HG02970 (cell line): ENCODE data around the gene PHKB.
"Not testable (repeated sequence)": the region's sequence is repeated elsewhere in the genome, so short reads cannot be mapped to it uniquely, and the experiment has no call there.

ENCODE experiments used
- ATAC-seq: cut with Tn5 transposase; IDR thresholded peaks from one replicate; pipeline ENCODE4 v1.9.1; 2021; ENCODE audit warnings: mild to moderate bottlenecking, moderate library complexity, moderate number of reproducible peaks; ENCODE audit not compliant: unreplicated experiment, low FRiP score

Gene PHKB

DNA sequence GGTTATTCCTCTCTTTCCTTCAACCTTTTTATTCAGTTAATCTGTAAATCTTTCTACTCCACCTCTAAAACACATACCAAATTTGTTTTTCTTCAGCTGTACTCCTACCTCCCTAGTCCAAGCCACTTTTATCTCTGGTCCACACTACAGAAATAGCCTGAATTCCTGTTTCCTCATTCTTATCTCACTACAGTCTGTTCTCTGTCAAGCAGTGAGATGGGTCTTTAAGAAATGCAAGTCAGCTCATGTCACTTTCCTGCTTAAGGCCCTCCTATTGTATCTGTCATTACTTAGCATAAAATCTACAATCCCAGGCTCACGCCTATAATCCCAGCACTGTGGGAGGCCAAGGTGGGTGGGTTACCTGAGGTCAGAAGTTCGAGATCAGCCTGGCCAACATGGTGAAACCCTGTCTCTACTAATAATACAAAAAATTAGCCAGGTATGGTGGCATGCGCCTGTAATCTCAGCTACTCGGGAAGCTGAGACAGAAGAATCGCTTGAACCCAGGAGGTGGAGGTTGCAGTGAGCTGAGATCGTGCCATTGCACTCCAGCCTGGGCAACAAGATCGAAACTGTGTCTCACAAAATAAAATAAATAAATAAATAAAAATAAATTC, 7.0 kb downstream of the PHKB start:
- ATAC-seq, result not testable (repeated sequence)

DNA sequence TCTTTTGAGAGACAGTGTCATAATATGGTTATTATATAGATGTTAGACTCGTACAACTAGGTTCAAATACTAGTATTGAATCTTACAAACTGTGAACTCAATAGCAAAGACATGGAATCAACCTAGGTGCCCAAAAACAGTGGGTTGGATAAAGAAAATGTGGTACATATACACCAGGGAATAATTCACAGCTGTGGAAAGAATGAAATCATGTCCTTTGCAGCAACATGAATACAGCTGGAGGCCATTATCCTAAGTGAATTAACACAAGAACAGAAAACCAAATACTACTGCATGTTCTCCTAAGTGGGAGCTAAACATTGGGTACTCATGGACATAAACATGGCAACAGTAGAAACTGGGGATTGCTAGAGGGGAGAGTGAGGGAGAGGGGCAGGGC, 8.1 kb downstream of the PHKB start:
- no peak for ATAC-seq

GRCh38 chr16:47470211-47470610, 9.1 kb downstream of the PHKB start:
- no peak for ATAC-seq

DNA sequence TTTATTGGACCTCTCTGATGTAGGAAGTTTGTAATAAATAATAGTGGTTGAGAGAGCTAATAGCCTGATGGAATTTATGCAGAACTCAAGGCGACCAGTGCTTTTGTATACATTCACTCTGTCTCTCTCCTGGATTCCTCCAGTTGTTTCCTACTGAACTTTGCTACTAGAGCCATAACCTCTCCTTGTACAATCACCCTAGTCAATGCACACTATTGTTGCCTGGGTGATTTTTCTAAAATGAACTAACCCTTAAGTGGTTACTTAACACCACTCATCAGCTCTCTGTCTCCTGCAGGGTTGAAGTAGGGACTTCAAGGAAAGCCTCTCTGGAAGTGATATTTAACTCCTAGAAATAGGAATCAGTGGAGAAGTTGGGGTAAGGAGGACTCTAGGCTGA, 9.7 kb downstream of the PHKB start:
- no peak for ATAC-seq

GRCh38 chr16:47473004-47473403, 11.9 kb downstream of the PHKB start:
- not testable (repeated sequence) for ATAC-seq

- ATAC-seq, result no peak
Observed at GRCh38 chr16:47473792-47474191, 12.7 kb downstream of the PHKB start.

GRCh38 chr16:47475786-47476185, 14.7 kb downstream of the PHKB start:
- no peak for ATAC-seq

GRCh38 chr16:47476654-47477345, 15.7 kb downstream of the PHKB start:
- no peak for ATAC-seq

DNA sequence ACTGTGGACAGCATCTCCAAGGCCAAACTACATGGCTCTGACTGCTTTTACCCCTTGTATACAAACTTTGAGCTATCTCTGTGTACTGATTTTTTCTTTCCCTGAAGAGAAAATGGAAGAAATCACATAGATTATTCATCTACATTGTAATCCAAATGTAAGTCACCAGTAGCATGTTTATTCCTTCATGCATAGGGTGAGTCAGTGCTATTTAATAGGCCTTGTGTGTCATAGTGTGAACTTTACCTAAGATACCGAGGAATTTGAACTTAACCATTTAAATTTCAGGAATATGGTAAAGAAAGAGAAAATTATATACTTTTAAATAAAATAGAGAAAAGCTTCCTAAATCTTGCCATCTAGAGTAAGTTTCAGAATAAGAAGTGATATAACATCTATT, 16.5 kb downstream of the PHKB start:
- ATAC-seq, result no peak

DNA sequence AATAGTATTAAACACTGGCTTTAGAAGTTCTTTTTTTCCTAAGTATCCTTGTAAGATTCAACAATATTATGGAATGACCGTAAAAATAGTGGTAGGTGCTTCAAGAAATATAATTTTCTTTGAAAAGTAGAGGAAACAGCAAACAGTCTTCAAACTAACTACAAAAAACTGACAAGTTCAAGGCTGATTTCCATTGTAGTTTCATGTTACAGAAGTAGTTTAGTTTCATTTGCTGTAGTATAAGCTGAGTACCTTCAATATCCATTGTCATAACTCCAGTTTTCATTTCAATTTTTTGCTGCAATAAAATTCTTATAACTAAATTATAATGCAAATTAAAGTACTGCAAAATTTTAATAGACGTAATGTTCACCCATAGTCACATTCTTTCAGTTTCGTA, 19.3 kb downstream of the PHKB start:
- ATAC-seq, result no peak

DNA sequence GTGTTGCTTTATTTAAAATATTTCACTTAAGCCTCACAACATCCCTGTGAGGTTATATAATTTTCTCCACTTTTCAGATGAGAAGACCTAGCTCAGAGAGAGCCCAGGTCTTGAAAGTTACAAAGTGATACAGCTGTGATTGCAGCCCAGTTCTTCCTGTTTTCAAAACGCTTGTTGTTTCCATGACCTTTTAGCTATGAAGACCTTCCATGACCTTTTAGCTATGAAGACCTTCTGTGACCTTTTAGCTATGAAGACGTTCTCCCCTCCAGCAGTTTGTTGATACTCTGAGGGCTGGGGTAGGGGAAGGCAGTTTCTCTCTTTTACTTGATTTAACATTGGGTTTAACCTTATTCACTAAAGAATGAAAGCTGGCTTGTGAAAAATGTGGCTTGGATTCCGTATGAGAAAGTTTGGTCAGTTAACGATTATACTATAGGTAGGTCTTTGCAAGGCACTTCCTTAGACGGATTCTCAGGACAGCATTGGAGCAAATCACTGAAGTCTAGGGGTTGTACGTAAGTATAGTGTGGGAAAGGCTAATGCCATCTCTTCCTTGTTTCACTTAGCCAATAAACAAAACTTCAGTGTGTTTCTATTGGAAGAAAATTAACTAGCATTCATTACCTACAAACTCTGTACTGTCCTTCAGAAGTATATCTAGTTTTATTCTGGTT, 20.7 kb downstream of the PHKB start:
- ATAC-seq, result no peak

DNA sequence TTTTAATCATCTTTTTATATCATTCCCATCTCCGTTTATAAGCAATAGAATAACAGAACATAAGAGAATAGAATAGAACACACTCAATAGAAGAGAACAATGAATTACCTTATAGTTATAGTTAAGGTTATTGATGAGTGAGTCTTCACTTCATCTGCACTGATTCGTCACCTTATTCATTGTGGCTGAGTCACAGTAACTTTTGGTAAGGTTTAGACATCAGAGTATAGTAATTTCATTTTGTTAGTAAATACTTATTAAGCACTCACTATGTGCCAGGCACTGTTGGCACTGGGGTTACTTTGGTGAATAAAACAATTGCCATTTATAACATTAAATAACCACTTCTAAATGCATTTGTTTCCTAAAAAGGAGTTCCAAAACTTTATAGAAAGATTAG, 22.5 kb downstream of the PHKB start:
- ATAC-seq, result no peak

DNA sequence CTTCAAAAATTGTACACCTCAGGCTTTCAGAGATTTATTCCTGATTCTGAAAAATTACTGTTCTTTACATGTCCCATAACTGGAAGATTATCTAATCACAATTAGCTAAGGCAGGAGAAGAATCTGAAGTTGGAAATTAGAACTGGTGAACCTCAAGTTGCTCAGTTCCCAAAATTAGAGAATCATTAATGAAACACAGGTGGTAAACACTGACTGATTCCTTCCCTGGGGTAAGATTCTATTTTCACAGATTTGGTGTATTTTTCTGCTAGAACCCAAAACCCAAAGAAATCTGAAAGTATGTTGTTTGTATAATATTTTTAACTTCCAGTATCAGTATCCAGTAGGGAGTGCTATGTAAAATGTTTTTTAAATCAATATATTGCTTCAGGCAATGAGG, 25.7 kb downstream of the PHKB start:
- ATAC-seq, result no peak

- no peak for ATAC-seq
Observed at GRCh38 chr16:47488051-47488450, 26.9 kb downstream of the PHKB start.

- no peak for ATAC-seq
Observed at GRCh38 chr16:47490471-47490870, 29.3 kb downstream of the PHKB start.

DNA sequence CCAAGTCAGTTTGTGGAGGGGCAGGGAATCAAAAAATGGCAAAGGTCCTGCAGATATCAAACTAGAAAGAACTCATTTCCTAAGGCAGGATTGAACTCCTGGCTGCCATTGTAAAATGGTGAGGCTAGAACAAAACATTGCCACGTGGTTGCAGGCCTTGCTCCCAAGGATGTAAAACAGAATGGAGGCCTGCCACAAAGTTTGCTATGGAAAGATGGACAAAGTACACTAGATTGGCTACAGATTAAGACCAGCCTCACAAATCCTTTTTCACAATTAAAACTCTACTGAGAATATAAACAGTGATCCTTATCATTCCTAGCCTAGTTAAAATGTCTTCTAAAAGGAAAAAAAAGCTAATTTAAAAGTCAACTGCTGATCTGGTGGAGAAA, 30.9 kb downstream of the PHKB start:
- no peak for ATAC-seq

- peak; percentile 61 for ATAC-seq
Observed at GRCh38 chr16:47492428-47493377, 31.6 kb downstream of the PHKB start.

DNA sequence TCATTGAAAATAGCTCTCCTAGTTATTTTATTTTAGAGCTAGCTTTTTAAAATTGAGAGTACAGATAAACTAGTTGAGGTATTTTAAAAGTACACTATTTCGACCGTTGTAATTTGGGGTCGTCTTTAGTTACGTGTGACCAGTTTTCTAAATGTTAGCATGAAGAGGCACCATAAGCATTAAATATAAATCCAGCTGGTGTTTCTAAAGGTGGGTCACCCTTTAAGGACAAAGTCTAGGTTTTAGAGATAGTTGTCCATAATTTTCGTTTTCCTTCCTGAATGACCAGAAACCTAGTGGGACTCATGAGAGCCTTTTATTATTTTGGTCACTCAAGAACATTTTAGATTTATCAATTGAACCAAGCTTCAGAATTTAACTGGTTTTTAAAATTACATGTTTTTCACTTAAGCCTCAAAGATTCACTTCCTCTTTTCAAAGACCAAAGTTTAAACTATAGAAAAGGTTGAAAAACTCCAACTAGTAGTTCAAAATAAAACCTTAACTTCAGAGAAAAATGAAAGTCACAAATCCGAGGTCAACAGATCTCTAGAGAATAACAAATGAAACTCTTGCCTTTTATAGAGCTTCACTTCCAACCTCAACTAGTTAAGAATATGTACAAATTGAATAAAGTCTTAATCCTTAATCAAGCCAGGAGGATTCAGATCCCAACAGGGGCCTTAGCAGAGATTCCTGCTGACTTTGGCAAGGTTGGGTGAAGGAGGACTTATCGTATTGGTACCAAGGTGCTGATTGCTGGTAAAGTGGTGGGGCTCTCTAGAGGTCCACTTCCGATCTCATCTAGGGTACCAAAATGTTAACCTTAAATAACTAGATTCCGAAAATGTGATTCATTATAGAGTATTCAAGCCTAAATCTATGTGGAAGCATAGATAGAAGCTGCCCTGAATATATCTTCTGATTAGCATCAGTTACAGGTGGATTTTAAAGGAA, 32.5 kb downstream of the PHKB start:
- ATAC-seq, result peak; percentile 54

DNA sequence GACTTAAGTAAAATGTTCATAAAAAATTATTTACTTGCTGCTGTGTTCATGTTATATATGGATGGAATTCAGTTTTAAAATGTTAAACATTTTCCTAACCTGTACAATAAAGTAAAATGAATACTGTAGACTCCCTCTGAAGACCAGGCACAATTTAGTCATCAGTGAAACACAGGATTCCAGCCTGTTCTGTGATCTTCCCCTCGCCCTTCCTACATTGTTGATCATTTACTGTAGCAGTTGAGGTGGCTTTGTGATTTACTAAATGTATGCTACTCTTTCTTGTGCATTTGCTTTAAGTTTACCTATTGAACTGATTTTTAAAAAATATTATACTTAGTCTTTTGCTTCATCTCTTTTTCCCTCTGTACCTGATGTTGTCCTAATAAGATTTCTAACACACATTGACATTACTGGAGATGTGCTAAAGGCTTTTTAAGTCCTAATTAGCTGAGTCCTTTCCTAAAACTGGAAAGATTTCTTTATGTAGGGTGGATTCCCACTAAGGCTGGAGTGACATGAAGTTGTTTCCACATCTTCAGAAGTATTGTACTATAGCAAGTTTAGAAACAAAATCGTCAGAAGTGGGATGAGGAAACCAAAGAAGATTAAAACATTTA, 38.1 kb downstream of the PHKB start:
- no peak for ATAC-seq
